Pancreas (tissue), 10 donors: ENCODE results near the gene CHMP4A. TPM values are rescaled to one million over a fixed set of nuclear protein-coding genes. Genes with fewer than 3 reads are reported as not detected.

Experiments
- ATAC-seq, 4 donors: fragments of 200-7000 bp; cut with Tn5 transposase; one replicate each; pipeline versions ENCODE4 v1.8.0 to v1.9.1; 2020; ENCODE audit warnings: mild to moderate bottlenecking in 4 of 4, moderate library complexity in 4 of 4
- DNase-seq, 6 donors: peaks; one replicate each; pipeline ENCODE4 v3.0.0-alpha.2; 2020
- FAIRE-seq: peaks from 2 replicates; lab custom pipeline; 2012; peaks lifted over from hg19 to GRCh38; lab: Jason Lieb, UNC
- H3K27ac ChIP-seq, 4 donors: fragments of 200-600 bp; sonication (generic); 1 replicate in 3 of 4; 2 replicates in 1 of 4; pipeline versions ENCODE4 v1.5.0 to v1.8.0; 2020
- H3K27me3 ChIP-seq, 4 donors: fragments of 200-600 bp; one replicate each; pipeline ENCODE4 v1.8.0; 2021
- H3K36me3 ChIP-seq, 3 donors: fragments of 200-600 bp; sonication (generic) in 1 of 3; one replicate each; pipeline versions ENCODE4 v1.5.0 to v1.8.0; 2020 to 2021
- H3K4me1 ChIP-seq, 3 donors: fragments of 200-600 bp; one replicate each; pipeline ENCODE4 v1.8.0; 2021
- H3K4me3 ChIP-seq, 4 donors: fragments of 200-600 bp; sonication (generic) in 2 of 4; one replicate each; pipeline versions ENCODE4 v1.5.0 to v1.8.0; 2020 to 2021
- H3K9me3 ChIP-seq, 4 donors: fragments of 200-600 bp; one replicate each; pipeline ENCODE4 v1.8.0; 2021
- CTCF ChIP-seq, 4 donors: fragments of 200-600 bp; sonication (generic) in 3 of 4; IDR thresholded peaks; one replicate each; pipeline versions ENCODE4 v1.5.0 to v1.8.0; 2021; ENCODE audit warnings: antibody characterized with exemption in 4 of 4
- WGBS, 2 donors: extraction: QIAGEN DNeasy Blood & Tissue Kit; methylation state at CpG; one replicate each; pipeline ENCODE4 v1.1.7; 2013; 5-methylcytosine and 5-hydroxymethylcytosine counted together
- intact Hi-C, 3 donors: fragments of 100-400 bp; cut with DNase I; formaldehyde crosslinking; loops; one replicate each; pipeline versions ENCODE4 v1.11.1 to v1.14.2; 2022
- polyA plus RNA-seq, 2 donors: library from polyadenylated mRNA; stranded (reverse); fragments of 200-250 nt; gene quantifications; one replicate each; pipeline ENCODE4 v1.2.3, GENCODE V29; 2013
- total RNA-seq, 6 donors: library from RNA; stranded (reverse); fragmentation: NEBNext Ultra II Directional in 4 of 6; extraction: Animal tissue kit (Norgen Biotek cat#: 25700) in 4 of 6; gene quantifications; one replicate each; pipeline versions ENCODE4 v1.2.1 to v1.2.4, GENCODE V29; 2021 to 2023
- donor health status: healthy with polysubstance abuse.
- donor health status: DM: no; HTN: no; CAD: no; lungs with moderate emphysema.
- donor health status: DM: no; HTN: no; CAD: no.
- donor health status: control.
- donor health status: control.
- donor health status: Bipolar disorder and iron deficiency.
- donor health status: DM: yes; HTN: yes; CAD: no.
- donor health status: DM: no; HTN: no; CAD: no.
- donor health status: DM: no; HTN: no; CAD: no.
- donor health status: DM: yes; HTN: yes; CAD: no.

The CHMP4A gene
- total and polyA plus RNA-seq, 8 donors: 16.3 to 79.9 (median 23.5) TPM

GRCh38 chr14:24256960-24257359, 43.7 kb upstream of the CHMP4A start:
- no peaks in the 10 kb centered on the region for H3K9me3 ChIP-seq
- WGBS, 2 donors: 67 to 80% methylated on average over 4 of the region's 4 CpGs
- no peak for TF ChIP-seq CTCF (IDR thresholded peaks at IDR 0.05)
- H3K4me1 ChIP-seq: no peaks in the 10 kb centered on the region
- H3K27ac ChIP-seq: no peak overlapping the region
- ATAC-seq (no peak), FAIRE-seq (no peak), DNase-seq (peak in 1 of 6 donors; percentile 24)
- H3K36me3 ChIP-seq: no peaks in the 10 kb centered on the region
- intact Hi-C loops: no loop called here
- H3K4me3 ChIP-seq: no peak overlapping the region
- no peaks in the 10 kb centered on the region for H3K27me3 ChIP-seq

- Histone ChIP-seq H3K9me3 (no peaks in the 10 kb centered on the region), H3K36me3 (no peaks in the 10 kb centered on the region), H3K27me3 (no peaks in the 10 kb centered on the region), H3K27ac (no peak overlapping the region), H3K4me3 (no peak overlapping the region), H3K4me1 (no peaks in the 10 kb centered on the region)
- TF ChIP-seq CTCF (IDR thresholded peaks at IDR 0.05): no peak
- WGBS, 2 donors: 91% methylated on average over 12 of the region's 12 CpGs
- intact Hi-C loops: no loop called here
- FAIRE-seq: no peak
- peak in 1 of 6 donors; percentile 18 for DNase-seq
- no peak for ATAC-seq
Observed at GRCh38 chr14:24255931-24256711, 42.8 kb upstream of the CHMP4A start.

- H3K9me3 ChIP-seq: no peaks in the 10 kb centered on the region
- H3K4me3 ChIP-seq: no peak overlapping the region
- no peaks in the 10 kb centered on the region for H3K36me3 ChIP-seq
- ATAC-seq (no peak), DNase-seq (no peak), FAIRE-seq (no peak)
- H3K27ac ChIP-seq: no peak overlapping the region
- H3K27me3 ChIP-seq: no peaks in the 10 kb centered on the region
- WGBS, 2 donors: 88% methylated on average over 8 of the region's 8 CpGs
- no peak for TF ChIP-seq CTCF (IDR thresholded peaks at IDR 0.05)
- intact Hi-C loops: no loop called here
- H3K4me1 ChIP-seq: no peaks in the 10 kb centered on the region
Observed at GRCh38 chr14:24255438-24255837, 42.1 kb upstream of the CHMP4A start.

- Histone ChIP-seq H3K9me3 (no peaks in the 10 kb centered on the region), H3K27me3 (no peaks in the 10 kb centered on the region), H3K4me1 (no peaks in the 10 kb centered on the region), H3K27ac (no peak overlapping the region), H3K4me3 (no peak overlapping the region), H3K36me3 (no peaks in the 10 kb centered on the region)
- DNase-seq (peak in 2 of 6 donors; percentile 34 to 50), ATAC-seq (no peak), FAIRE-seq (no peak)
- no peak for TF ChIP-seq CTCF (IDR thresholded peaks at IDR 0.05)
- intact Hi-C loops: no loop called here
- 93 to 94% methylated on average over 19 of the region's 19 CpGs for WGBS, 2 donors
Observed at GRCh38 chr14:24254630-24255392, 41.5 kb upstream of the CHMP4A start.
